Mucosa of gallbladder (tissue), 1 donor: ENCODE measurements around the gene PECR. TPM values are rescaled to one million over a fixed set of nuclear protein-coding genes. Genes with fewer than 3 reads are reported as not detected.

Experiments
- DNase-seq: peaks from one replicate; pipeline ENCODE4 v3.0.0-alpha.2; 2020; ENCODE audit warnings: low spot score
- total RNA-seq: library from RNA; stranded (reverse); gene quantifications from one replicate; pipeline ENCODE4 v1.2.1, GENCODE V29; 2021
- donor health status: DM: no; HTN: no; CAD: no.

PECR gene
- total RNA-seq, 1 donor from 2014 or later = 33.7 TPM

GRCh38 chr2:216071111-216071851, 10.3 kb downstream of the PECR start:
- DNase-seq = no peak

DNA sequence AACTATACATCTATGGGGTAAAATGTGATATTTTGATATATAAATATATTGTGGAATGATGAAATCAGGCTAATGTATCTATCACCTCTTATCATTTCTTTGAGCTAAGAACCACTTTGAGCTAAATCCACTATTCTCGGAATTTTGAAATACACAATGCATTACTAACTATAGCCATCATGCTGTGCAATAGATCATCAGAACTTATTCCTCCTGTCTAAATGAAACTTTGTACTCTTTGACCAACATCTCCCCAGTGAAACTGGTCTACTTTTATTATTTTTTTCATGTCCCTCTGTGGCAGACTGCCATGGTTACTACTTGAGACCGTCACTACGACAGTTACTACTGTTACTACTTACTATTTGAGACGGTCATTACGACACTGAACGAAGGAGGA, 11.4 kb downstream of the PECR start:
- no peak for DNase-seq

- DNase-seq = no peak
These were observed 12.6 kb downstream of the PECR start for GRCh38 chr2:216069028-216069427.

DNA sequence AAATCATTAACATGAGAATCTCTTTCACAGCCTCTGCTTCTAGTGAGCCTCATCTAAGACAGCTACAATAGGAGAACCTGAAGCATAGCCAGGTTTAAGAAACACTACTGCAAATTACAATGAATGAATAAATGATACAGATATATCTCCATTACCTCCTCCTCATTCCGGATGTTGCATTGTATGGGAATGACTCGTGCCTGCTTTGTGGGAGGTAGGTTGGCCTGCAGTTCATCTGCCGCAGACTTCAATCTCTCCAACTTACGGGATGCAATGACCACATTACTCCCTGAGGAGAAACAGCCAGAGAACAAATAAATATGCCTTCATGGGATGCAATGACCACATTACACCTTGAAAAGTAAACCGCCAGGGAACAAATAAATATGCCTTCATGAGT, 15.4 kb downstream of the PECR start:
- no peak for DNase-seq

GRCh38 chr2:216064665-216065064, 16.9 kb downstream of the PECR start:
- no peak for DNase-seq

DNA sequence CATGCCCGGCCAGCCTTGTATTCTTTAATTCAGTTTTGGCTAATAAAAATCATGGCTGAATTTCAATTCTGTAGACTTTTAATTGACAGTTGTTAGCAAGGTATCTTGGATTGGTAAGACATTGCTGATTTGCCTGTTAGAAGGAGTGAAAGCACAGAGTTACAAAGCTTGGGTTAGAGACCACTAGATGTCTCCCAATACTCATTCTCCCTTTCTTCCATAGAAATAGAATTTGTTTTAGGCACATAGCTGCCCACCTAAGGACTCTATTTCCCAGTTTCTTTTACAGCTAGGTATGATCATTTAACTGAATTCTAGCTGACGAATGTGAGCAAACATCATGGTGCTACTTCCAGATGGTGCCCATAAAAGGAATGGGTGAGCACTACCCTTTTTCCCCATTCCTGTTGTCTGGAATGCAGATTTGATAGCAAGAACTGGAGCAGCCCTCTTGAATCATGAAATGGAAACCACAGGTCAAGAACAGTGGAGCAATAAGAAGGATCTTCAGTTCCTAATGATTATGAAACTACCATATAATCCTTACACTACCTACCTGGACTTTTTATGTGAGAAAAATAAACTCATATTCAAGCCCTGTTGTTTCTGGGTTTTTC, 17.5 kb downstream of the PECR start:
- no peak for DNase-seq

DNA sequence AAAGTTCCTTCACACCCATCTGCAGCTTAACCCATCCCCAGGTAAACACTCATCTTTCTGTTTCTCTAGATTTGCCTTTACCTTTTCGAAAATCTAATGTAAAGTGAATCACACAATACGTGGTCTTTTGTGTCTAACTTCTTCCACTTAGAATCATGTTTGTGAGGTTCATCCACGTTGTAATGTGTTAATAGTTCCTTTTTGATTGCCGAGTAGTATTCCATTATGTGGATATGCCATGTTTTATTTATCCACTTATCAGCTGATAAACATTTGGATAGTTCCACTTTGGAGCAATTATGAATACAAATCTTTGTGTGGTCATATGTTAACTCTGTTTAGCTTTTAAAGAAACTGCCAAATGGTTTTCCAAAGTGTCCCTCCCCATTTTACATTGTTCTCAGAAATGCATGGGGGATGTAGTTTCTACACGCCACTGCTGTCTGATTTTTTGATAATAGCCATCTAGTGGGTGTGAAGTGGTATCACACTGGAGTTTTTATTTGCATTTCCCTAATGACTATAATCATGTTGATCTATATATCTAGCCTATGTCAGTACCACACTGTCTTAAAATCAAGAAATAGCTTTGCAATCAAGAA, 22.3 kb downstream of the PECR start:
- no peak for DNase-seq

DNA sequence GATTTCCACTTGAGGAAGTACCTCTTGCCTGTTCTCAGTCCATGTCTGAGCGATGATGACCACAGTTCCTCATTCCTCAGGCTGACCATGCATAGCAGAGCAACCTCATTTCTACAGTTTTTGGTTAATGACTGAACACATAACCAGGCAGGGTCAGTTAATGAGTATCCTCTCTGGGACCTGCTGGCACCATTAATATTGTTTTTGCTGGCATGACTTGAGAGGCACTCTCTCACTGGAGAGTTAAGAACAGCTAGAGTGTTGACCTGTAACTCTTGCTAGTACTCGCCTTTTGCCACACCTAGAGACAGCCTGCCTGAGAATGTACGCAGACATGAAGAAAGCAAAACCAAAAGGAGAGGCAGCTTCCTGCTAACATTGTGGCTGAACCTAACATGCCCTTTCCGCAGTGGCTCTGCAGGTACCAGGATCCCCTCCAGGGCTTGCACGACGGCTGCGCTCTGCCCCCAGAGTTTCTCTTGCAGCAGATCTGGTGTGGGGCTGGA, 23.9 kb downstream of the PECR start:
- peak; percentile 87 for DNase-seq

DNA sequence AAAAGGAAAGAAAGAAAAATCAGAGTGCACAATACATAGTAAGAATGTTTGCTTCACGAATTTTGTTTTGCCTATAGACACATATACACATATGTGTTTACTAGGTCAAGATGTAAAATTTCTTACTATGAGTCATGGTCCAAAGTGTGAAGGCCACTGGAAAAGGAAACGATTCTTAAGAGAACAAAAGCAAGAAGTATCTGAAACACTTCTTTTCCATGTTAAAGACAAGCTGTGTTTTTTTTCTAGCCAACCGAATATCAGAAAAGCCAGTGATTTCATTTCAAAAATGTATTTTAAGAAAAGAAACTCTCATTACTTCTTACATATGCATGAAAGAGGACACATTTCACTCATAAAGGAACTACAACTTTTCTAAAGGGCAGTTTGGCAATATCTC, 24.9 kb downstream of the PECR start:
- no peak for DNase-seq

GRCh38 chr2:216055680-216056079, 25.9 kb downstream of the PECR start:
- no peak for DNase-seq

- DNase-seq = no peak
These were observed 29.2 kb downstream of the PECR start for GRCh38 chr2:216052420-216052819.

DNA sequence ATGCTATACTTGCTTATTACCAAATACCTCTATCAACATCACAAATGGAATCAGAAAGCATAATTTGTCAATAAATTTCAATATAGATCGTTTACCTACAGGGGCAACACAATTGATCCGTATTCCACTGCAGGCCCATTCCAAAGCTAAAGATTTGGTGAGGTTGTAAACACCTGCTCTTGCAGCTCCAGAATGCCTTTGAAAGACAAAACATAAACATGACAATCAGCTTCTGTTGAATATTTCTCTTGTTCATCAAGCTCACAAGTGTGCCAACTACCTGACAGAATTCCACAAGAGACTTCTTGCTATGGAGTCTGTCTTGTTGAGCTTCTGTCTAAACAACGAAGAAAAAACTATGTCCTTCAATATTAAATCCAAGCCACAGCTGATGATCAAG, 30.3 kb downstream of the PECR start:
- no peak for DNase-seq

- no peak for DNase-seq
These were observed 32.2 kb downstream of the PECR start for GRCh38 chr2:216049452-216049851.

GRCh38 chr2:216047397-216047796, 34.2 kb downstream of the PECR start:
- DNase-seq = no peak

DNA sequence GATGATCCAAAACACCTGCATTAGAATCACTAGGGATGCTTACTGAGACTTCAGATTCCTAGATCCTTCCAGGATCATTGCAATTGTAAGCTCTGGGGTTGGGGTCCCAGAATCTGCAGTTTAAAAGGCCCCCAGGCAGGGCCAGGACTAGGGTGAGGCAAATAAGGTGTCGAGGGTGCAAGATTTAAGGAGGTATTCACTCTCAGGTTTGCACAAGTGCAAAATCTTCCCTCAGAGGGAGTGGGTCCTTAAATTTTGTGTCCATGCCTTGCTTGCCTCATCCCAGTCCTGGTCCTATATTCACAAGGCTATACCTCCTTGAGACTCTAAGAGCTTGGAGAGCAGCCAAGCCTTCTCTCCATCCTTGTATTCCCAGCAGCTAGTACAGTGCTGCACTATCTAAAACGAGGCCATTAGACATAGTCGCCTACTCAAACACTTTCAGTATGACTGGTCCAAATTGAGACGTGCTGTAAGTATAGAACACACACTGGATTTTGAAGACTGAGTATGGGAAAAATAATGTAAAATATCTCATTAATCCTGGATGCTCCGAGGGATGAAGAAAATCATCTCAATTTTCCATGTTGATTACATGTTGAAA, 36.6 kb downstream of the PECR start:
- DNase-seq = no peak

- no peak for DNase-seq
These were observed 37.7 kb downstream of the PECR start for GRCh38 chr2:216043949-216044348.

DNA sequence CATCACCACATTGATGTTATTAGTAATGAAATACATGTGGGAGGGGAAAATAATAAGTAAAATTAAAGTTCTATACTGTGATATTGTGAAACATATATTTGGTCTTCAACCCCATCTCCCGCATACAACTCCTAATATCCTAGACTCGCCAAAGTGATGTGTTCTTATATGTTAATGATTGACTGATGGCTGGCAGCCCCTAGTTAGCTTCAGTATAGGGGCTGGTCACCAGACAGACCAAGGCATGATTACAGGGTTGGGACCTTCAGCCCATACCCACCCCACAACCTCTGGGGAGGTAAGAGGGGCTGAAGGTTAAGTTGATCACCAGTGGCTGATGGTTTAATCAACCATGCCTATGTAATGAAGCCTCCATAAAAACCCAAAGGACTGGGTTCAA, 40.2 kb downstream of the PECR start:
- DNase-seq = no peak

- DNase-seq = no peak
These were observed 41.7 kb downstream of the PECR start for GRCh38 chr2:216039918-216040317.

GRCh38 chr2:216034065-216034464, 47.5 kb downstream of the PECR start:
- DNase-seq = peak; percentile 71

- no peak for DNase-seq
These were observed 48.2 kb downstream of the PECR start for GRCh38 chr2:216033403-216033802.

- no peak for DNase-seq
These were observed 49.5 kb downstream of the PECR start for GRCh38 chr2:216031960-216032689.

- no peak for DNase-seq
These were observed 51.4 kb downstream of the PECR start for GRCh38 chr2:216030216-216030615.
